Endothelial cell (in vitro differentiated cells): ENCODE measurements around the gene MMP24. TPM values are rescaled to one million over a fixed set of nuclear protein-coding genes. Genes with fewer than 3 reads are reported as not detected.

ENCODE experiments used
- DNase-seq: peaks from one replicate; pipeline ENCODE4 v3.0.0; 2021; ENCODE audit warnings: low spot score
- H3K27ac Mint-ChIP-seq: one replicate; pipeline ENCODE4 v1.8.0; 2021; ENCODE audit warnings: mixed read lengths, inconsistent platforms; ENCODE audit not compliant: unreplicated experiment
- H3K27me3 Mint-ChIP-seq: one replicate; pipeline ENCODE4 v1.8.0; 2021; ENCODE audit warnings: mild to moderate bottlenecking, moderate library complexity, mixed read lengths, inconsistent platforms; ENCODE audit not compliant: unreplicated experiment
- H3K36me3 Mint-ChIP-seq: one replicate; pipeline ENCODE4 v1.8.0; 2021; ENCODE audit warnings: mild to moderate bottlenecking, low read depth, mixed read lengths, inconsistent platforms; ENCODE audit not compliant: unreplicated experiment
- H3K4me1 Mint-ChIP-seq: one replicate; pipeline ENCODE4 v1.8.0; 2021; ENCODE audit warnings: mild to moderate bottlenecking, mixed read lengths, inconsistent platforms; ENCODE audit not compliant: unreplicated experiment
- H3K4me3 Mint-ChIP-seq: one replicate; pipeline ENCODE4 v1.8.0; 2021; ENCODE audit warnings: mild to moderate bottlenecking, mixed read lengths, inconsistent platforms; ENCODE audit not compliant: unreplicated experiment
- H3K9me3 Mint-ChIP-seq: one replicate; pipeline ENCODE4 v1.8.0; 2021; ENCODE audit warnings: mixed read lengths, inconsistent platforms; ENCODE audit not compliant: unreplicated experiment
- total RNA-seq: library from RNA; stranded (reverse); fragmentation: NEBNext Ultra II Directional; extraction: Animal tissue kit (Norgen Biotek cat#: 25700); gene quantifications from one replicate; pipeline ENCODE4 v1.2.1, GENCODE V29; 2021; ENCODE audit not compliant: unreplicated experiment
- TF ChIP-seq, protein P1 (sequence below): fragments of 200-600 bp; sonication (generic); IDR thresholded peaks from one replicate; pipeline ENCODE4 v1.5.0; 2021; ENCODE audit warnings: antibody characterized with exemption; ENCODE audit not compliant: unreplicated experiment

The MMP24 gene
- total RNA-seq, 1 donor from 2014 or later = 9.1 TPM

DNA sequence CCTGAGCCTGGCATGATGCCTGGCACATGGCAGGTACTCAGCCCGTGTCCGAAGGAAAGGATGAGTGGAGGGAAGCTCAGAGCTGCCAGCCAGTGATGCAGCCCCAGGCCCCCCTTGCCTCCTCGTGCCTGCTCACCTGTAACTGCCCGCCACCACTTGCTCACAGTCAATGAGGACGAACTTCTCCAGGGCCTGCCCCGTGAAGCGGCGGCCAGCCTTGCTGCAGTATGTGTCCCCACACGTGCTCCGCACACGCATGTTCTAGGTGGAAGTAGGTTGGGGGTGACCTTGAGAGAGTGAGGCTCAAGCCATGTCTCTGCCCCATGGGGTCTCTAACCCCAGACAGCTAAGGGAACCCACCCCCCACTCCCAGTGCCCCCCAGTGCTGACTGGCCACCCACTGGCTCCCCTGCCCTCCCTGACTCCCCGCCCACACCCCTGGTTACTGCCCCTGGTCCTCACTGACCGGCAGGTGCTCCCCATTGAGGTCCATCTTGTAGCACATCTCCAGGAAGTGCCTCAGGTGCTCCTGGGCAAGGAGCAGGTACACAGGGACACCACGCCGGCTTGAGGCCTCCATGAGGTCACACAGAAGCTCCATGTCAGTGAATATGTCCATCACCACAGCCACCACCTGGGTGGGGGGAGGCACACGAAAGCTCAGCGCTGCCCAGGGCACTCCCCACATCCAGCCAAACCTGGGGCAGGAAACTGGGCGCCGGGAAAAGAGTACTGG, 62.0 kb downstream of the MMP24 start:
- TF ChIP-seq, protein P1, sequence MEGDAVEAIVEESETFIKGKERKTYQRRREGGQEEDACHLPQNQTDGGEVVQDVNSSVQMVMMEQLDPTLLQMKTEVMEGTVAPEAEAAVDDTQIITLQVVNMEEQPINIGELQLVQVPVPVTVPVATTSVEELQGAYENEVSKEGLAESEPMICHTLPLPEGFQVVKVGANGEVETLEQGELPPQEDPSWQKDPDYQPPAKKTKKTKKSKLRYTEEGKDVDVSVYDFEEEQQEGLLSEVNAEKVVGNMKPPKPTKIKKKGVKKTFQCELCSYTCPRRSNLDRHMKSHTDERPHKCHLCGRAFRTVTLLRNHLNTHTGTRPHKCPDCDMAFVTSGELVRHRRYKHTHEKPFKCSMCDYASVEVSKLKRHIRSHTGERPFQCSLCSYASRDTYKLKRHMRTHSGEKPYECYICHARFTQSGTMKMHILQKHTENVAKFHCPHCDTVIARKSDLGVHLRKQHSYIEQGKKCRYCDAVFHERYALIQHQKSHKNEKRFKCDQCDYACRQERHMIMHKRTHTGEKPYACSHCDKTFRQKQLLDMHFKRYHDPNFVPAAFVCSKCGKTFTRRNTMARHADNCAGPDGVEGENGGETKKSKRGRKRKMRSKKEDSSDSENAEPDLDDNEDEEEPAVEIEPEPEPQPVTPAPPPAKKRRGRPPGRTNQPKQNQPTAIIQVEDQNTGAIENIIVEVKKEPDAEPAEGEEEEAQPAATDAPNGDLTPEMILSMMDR = no peak
- H3K4me3 Mint-ChIP-seq = no peak overlapping the region
- no peak for DNase-seq
- H3K9me3 Mint-ChIP-seq = no peaks in the 10 kb centered on the region
- H3K27me3 Mint-ChIP-seq = peaks cover 19% of the 10 kb centered on the region
- no peak overlapping the region for H3K27ac Mint-ChIP-seq
- H3K36me3 Mint-ChIP-seq = peaks cover 4% of the 10 kb centered on the region
- H3K4me1 Mint-ChIP-seq = peaks cover 11% of the 10 kb centered on the region

DNA sequence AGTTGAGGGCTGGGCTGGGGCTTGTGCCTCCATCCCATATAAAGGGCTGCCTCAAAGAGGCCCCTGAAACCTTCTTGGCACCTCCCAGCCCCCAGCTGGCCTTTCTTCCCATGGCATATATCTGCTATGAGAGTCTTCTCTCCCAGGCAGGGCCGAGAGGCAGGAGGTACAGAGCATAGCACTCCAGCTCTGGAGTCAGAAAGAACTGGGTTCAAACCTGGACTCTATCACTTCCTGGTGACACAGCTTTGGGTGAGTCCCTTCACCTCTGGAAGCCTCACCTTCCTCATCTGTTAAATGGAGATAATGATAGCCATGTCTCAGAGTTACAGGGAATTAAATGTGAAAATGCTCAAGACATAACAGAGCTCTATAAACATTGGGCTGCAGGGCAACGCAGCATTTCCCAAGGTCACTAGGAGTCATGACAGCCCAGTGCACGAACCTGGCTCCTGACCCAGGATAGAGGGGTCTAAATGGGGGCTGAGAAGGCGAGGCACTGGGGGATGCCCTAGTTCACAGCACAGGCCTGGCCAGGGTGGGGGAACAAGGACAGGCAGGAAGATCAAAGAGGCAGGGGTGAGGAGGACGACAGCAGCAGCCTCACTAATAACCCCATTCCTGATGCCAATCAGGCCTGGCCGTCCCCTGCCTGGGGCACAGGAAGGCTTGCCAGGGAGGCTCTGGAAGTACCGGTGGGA, 63.8 kb downstream of the MMP24 start:
- TF ChIP-seq, protein P1 = no peak
- peaks cover 4% of the 10 kb centered on the region for H3K36me3 Mint-ChIP-seq
- no peak for DNase-seq
- H3K4me3 Mint-ChIP-seq = no peak overlapping the region
- no peak overlapping the region for H3K27ac Mint-ChIP-seq
- no peaks in the 10 kb centered on the region for H3K9me3 Mint-ChIP-seq
- peaks cover 16% of the 10 kb centered on the region for H3K27me3 Mint-ChIP-seq
- H3K4me1 Mint-ChIP-seq = peaks cover 3% of the 10 kb centered on the region

DNA sequence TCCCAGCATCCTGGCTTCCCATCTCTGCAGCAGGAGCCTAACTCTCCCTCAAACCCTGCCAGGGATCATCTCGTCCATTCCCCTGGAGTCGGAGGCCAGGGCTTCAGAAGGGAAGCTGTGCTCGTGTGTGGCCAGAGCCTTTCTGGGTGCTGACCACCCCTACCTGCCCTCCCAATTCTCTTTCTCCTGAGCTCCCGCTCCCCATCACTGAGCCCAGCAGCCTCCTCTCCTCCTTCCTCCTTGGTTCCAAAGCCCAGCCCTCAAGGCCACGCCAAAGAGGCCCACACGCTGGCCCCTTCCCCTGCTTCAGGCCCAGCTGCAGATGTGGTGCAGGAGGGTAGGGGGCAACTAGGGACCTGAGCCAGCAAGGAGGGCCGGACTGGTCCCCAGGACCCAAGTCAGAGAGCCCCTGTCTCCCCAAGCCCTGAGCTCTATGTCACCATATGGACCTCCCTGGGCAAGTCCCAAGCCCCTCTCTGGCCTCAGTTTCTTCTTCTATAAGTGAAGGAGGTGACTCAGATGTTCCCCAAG, 64.5 kb downstream of the MMP24 start:
- Mint-ChIP-seq H3K36me3 (no peaks in the 10 kb centered on the region), H3K9me3 (no peaks in the 10 kb centered on the region), H3K4me1 (peaks cover 4% of the 10 kb centered on the region), H3K4me3 (no peak overlapping the region), H3K27me3 (peaks cover 10% of the 10 kb centered on the region), H3K27ac (no peak overlapping the region)
- DNase-seq = no peak
- TF ChIP-seq, protein P1 = no peak

DNA sequence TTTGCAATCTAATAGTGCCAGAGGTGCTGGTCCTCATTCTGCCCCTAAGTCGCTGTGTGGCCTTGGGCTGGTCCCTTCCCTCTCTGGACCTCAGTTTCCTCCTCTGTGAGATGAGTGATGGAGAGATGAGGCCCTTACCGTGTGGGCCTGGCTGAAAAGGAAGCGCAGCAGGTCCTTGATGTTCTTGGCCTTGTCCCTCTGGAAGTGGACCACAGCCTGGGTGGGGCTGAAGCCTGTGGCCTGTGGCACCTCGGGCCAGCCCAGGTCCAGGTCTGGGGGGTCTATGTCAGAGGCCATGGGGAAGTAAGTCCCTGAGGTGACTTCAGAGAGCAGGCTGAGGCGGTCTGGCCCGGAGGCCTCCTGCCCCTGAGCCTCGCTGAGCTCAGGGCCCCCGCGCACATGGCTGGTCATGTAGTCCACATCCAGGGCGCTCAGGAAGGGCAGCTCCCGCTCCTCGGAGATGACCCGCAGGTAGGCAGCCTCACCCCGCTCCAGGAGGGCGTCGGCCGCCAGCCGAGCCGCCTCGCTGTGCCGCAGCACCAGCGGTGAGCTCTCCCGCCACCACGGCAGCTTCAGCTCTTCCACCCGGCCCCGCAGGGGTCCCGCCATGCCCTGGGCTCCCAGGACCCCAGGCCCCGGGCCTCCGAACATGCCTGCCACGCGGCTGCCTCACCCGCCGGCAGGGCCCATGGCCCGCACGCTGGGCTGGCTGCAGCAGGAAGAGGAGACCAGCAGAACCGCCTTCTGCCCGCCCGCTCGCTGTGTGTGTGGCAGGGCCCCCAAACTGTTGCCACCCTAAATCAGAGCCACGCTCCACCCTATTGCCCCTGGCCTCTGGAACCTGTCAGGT, 65.4 kb downstream of the MMP24 start, which contains the start of gene FAM83C:
FAM83C (minus strand) TSS at position 772 of the 850 bp plus-strand sequence; CDS start at position 651, 121 bp downstream.
- Mint-ChIP-seq H3K9me3 (no peaks in the 10 kb centered on the region), H3K36me3 (no peaks in the 10 kb centered on the region), H3K4me3 (no peak within 1 kb of the TSS), H3K27ac (peak within 1 kb of the TSS; percentile 5), H3K27me3 (peaks cover 13% of the 10 kb centered on the region), H3K4me1 (peaks cover 12% of the 10 kb centered on the region)
- TF ChIP-seq, protein P1 = no peak
- DNase-seq = no peak
